Activated effector memory CD4-positive, alpha-beta T cell treated with Interleukin-2 at 50 U/mL for 16 hours (primary cell): ENCODE results near the gene ERCC6.

Source experiments
- DNase-seq: peaks from one replicate; pipeline ENCODE4 v3.0.0-alpha.2; 2020

ERCC6 gene

DNA sequence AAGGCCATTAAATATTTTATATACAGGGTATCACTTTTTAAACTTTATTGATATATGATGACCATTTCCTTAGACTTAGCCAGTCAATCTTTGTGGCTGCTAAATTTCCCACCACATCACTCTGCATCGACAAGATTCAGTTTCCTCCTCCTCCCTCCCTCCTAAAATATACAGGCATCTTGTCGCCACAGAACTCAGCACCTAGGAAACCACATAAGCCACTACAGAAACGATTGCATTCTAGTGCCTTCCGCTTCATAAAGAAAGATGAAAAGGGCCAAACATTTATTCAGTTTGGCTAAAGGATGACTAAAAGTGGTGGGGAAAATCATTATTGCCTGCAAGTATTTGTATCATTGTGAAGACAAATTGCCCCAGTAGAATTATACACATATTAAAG, 30.7 kb downstream of the ERCC6 start:
- DNase-seq: no peak

DNA sequence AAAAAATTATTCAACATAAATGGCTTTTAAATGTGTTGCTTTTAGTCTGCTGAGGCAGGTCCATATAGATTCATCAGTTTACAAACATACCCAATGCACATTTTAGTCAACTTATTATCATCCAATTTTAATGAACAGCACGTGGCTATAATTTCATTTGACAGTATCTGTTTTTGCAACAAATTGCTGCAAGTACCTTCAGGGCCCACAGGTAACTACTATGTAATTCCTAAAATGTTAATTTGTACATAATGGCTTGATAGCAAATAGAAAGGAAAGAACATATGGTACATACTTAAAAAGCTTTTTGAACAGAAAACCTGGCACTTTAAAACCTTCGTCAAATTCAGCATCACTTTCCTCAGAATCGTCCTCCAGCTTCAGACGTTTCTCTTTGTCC, 33.3 kb downstream of the ERCC6 start:
- DNase-seq: no peak

DNA sequence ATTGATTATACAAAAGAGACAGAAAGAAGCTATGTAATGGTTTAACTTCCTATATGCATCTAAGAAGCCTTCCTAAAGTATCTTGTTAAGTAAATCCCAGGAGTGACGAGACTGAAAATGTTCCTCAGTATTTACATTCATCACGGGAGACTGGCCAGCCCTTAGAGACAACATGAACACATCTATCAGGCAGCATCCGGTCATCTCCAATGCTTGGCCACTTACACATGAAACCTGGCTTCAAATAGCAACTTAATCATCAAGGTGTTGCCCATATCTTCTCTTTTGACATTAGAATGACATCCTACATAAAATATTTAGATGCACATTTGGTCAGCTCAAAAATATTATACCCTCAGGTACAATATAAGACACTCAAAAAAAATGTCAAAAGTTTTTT, 33.8 kb downstream of the ERCC6 start:
- no peak for DNase-seq

DNA sequence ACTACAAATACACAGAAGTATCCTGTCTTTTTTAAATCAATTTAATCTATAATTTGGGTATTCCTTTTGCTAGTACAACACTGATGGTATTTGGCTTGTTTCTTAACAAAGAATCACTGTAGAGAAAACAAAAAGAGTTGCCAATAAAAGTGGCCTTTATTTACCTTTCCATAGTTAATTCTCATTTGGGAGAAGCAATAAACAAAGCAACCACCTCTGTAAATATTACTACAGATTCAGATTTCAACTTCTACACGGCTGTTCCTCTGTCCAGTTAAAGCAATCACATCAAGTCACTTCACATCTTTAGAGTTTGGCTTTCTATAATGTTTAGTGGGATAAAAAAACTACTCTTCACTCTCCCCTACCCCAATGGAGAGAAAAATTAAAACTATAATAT, 34.4 kb downstream of the ERCC6 start:
- DNase-seq: no peak

DNA sequence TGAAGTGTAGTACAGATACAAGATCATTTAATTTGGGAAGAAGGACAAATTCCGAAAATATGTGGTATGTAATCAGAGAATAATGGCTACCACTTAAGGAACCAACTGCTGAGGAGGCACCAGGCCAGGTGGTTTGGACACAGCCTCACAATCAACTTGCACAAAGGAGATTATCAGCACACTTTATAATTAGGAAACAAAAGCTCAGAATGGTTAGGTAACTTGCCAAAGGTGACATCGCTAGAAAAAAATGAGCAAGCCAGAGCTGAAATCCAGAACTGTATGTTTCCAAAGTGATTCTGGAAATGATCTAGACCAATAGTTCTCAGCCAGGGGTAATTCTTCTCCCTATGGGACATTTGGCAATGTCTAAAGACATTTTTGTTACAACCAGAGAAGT, 36.6 kb downstream of the ERCC6 start:
- DNase-seq: no peak

DNA sequence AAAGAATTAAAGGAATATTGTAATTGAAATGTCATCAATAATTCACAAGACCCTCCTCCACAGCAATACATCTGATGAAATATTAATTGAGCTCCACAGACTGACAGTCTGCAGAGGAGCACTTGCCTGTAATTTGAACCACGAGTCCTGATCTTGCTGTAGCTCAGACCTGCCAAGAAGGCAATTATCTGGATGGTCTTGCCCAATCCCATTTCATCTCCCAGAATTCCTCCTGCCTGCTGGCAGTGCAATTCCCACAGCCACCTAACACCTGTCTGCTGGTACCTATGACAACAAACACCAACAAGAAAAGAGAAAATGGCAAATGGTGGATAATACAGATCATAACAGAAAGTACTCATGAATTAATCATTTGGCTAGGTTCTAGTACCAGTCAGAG, 38.5 kb downstream of the ERCC6 start:
- DNase-seq: no peak

DNA sequence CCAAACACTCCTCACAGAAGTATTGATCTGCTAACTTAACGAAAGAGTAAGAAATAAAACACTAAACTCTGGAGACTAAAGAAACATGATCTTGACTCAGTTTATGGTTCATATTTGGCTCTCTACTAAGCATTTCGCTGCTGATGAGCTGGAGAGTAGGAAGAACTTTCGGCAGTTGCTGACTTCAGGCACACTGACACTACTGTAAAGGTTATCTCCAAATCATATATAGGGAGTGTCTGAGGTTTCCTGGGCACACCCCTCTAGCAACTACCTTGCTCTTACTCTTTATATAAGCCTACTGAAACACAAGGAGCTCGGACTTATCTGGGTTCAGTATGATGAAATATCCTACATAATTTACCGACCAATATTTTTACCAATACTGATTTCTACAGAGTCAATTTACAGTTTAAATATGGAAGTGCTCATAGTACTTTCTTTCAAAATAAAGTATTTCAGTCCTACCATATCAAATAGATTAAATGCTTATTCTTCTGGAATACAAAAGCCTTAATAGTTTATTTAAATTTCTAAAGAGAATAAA, 39.5 kb downstream of the ERCC6 start:
- no peak for DNase-seq

DNA sequence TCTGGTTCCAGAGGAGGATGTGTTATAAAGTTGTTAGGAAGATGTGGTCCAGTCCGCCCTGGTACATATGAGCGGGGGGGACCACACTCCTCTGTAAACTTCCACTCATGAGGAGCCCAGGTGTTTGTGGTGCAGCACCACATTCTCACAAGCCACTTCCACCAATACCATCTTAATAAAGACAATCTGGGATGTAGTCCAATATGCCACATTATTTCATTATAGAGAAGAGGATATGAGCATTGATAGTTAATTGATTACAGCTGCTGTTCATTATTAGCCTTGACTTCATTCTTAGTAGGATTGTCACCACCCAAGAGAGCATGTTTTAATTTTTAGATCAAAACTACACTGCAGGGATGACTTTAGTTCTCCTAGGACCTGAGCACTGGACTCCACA, 40.5 kb downstream of the ERCC6 start:
- no peak for DNase-seq

DNA sequence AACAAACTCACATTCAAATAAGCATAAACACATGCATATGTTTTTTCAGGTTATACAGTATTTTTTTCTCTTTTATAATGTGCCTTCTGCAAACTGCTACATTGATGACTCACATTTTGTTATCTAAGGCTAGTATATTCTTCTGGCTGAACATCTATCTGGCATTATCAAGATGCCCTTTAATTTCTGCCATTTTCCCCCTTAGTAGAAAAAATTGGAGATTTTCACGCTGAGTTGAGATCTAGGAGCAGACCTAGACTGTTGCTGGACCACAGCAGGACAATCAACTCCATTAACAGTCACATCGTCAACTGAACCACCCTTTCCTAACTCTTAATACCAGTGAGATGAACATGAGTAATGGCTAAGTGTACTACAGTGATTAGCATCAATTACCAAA, 41.6 kb downstream of the ERCC6 start:
- DNase-seq: no peak

DNA sequence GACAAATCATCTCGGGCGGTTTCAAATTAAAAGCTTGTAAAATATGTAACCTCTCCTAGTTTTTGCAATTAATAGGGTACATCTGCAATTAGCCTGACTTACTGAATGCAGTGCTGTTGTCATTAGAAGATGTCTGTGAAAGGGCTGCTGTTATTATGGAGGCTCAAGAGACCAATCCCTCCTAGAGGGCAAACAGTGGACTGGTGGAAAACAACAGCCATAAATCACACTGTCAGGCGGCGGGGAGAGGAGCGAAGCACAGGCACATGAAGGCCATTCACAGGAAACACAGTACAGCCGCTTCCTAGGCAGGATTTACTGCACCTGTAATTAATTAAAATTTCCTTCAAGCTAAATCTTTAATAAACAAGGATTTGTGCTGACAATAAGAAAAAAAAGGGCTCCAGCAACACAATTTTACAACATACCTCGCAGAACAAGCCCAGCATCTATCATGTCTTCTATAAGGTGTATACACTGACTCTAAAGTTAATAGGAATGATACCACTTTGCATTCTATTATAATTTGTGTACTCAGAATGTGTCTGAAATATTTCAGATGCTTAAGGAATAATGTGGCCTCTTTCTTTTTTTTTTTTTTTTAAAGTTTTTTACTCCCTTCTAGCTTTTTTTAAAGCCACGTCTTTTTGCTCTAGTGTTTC, 50.7 kb downstream of the ERCC6 start:
- DNase-seq: no peak

DNA sequence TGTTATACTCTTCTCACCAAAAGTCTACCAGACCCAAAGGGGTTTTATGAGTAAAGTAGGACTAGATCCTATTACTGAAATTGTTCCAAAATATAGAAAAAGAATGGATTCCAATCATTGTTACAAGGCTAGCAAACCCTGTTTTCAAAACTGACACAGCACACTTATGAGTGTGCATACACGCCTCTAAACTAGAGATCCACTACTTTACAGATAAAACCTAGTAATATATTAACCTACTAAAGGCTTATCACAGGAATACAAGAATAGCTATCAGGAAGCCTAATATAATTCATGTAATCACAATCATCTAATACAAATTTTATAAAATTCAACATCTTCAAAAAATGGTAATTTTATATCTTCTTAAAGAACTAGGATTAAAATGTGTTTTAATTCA, 52.2 kb downstream of the ERCC6 start:
- no peak for DNase-seq

DNA sequence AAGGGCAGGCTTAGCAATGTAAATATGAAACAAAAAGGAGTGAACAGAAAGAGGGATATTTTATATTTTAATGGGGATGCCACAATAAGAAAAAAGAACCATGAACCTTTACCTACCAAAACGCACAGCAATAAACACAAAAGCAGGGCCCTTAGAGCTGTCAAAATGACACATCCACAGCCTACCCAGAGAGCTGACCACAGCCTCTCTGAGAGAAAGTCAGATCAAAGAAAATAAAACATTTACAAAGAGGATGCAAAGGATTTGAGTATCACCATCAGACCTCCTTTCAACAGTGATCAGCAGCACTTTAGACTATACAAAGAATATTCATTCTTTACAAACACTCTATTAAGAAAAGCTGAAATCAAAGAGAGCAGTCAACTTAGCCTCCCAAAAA, 52.9 kb downstream of the ERCC6 start:
- no peak for DNase-seq

DNA sequence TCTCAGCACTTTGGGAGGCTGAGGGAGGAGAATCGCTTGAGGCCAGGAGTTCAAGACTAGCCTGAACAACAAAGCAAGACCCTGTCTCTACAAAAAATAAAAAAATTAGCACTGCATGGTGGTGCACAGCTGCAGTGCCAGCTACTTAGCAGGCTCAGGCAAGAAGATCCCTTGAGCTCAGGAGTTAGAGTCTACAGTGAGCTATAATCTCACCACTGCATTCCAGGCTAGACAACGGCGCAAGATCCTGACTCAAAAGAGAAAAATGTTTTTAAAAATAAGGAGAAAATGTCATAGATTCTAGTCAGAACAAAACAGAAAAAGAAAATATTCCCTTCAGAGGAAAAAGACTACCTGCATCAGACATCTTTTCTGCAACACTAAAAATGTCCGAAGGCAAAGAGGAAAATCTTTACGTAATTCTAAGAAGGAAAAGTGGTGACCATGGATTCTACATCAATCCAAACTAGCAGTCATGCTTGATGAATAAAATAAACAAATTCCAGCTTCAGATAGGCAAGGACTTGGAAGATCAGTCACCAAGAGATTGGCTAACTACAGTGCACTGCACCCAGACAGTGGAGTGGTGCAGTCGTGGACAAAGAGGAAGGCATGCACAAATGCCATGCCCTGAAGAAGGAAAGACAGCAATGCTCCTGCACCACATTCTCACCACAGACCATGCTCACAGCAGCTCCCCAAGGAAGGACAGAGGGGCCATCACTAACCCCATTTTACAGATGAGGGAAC, 54.3 kb downstream of the ERCC6 start:
- no peak for DNase-seq

DNA sequence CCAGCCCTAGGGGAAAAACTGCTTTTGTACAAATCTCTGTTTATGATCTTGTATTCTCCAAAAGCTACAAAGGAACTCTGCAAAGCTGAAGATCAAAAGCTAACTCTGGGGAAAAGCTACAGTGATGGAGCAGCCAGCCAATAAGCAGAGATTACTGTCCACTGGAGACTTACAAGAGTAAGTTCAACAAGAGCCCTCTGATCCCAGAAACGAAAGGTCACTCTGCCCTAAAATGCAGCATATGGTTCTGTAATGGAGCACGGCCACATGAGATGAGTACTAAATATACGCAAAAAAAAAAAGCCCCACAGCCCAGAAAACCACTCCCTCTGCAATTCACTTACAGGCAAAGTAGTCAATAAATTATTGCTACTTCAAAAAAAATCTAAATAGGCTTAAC, 60.1 kb downstream of the ERCC6 start:
- DNase-seq: no peak

DNA sequence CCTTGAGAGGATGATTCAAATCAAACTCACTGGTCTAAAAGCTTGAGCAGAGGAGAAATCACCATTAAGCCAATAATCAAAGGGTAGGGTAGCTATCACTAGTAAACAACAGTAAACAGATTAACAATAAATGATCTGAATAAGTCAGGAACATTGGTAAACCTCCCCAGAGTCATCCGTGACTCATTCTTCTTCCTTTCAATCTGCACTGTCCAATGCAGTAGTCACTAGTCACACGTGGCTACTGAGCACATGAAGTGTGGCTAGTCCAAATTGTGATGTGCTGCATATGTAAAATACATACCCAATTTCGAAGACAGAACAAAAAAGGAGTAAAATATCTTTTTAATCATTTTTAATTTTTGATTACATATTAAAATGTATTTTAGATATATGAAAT, 64.0 kb downstream of the ERCC6 start:
- no peak for DNase-seq

DNA sequence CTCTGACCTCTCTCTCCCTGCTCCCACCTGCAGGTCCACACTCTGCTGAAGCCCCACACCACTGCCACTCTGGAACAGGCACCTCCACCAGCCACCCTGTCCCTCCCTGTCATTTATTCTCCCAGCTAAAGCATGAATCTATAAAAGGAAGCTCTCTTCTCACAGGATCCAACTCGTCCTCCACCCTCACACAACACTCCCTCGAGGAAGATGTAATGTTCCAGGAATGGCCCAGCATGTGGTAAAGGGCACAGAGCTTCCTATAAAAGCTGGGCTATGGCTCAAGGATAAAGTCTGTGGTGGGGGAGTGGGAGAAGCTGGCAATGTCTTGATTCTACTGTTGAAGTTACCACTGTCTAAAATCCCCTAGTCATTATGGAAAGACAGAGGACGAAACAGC, 67.4 kb downstream of the ERCC6 start:
- no peak for DNase-seq

DNA sequence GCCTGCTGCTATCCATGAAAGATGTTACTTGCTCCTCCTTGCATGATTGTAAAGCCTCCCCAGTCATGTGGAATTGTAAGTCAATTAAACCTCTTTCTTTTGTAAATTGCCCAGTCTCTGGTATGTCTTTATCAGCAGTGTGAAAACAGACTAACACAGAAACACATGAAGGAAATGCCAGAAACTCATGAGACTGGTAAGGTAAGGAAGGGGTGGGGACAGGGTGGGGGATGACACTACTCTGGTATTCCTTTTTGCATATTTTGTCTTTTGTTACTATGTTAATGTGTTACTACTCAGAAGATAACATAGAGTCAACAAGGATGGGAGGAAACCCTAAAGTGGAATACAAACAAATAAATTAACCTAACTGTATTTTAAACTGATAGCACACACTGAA, 73.2 kb downstream of the ERCC6 start:
- DNase-seq: no peak
